Caco-2 (cell line): ENCODE measurements around the gene FAM186B. TPM values are rescaled to one million over a fixed set of nuclear protein-coding genes. Genes with fewer than 3 reads are reported as not detected.
A peak's percentile ranks its signal among the peaks of the same experiment; 100 is the strongest.

Experiments used
- BruUV-seq: library from RNA; stranded (reverse); fragments of 400-500 nt; replicated peaks from 2 replicates; lab custom pipeline; 2021; lab: Mats Ljungman, UMichigan
- CTCF ChIA-PET: fragments of 300-600 bp; sonication (Branson Sonifier 250); formaldehyde crosslinking; loops from one replicate; lab custom pipeline; 2022; ENCODE audit warnings: antibody characterized with exemption; lab: Charles Lee
- POLR2A ChIA-PET: fragments of 300-600 bp; sonication (Branson Sonifier 250); formaldehyde crosslinking; loops from one replicate; lab custom pipeline; 2022; ENCODE audit warnings: antibody characterized with exemption; lab: Charles Lee
- DNase-seq, 2 experiments: peaks; one replicate each; pipeline versions ENCODE4 v3.0.0 to v3.0.0-alpha.2; 2020 to 2022
- H3K27me3 ChIP-seq: replicated peaks from 2 replicates; pipeline ENCODE4 v1.6.0; 2011; ENCODE audit warnings: low read length; ENCODE audit not compliant: control insufficient read depth, insufficient read depth
- H3K36me3 ChIP-seq: 2 replicates; pipeline ENCODE4 v1.5.1; 2011; ENCODE audit warnings: low read length; ENCODE audit not compliant: control insufficient read depth, insufficient read depth
- H3K4me1 ChIP-seq: fragments of 250-450 bp; sonication (Bioruptor Pico); 2 replicates; pipeline ENCODE4 v1.5.1; 2020; ENCODE audit warnings: mild to moderate bottlenecking
- H3K4me3 ChIP-seq: 2 replicates; pipeline ENCODE4 v1.5.1; 2011; ENCODE audit warnings: low read depth, mild to moderate bottlenecking, control low read depth, low read length
- H3K9me3 ChIP-seq: fragments of 250-450 bp; sonication (Bioruptor Pico); 2 replicates; pipeline ENCODE4 v1.5.1; 2020; ENCODE audit warnings: mild to moderate bottlenecking, moderate library complexity
- H3K27ac Mint-ChIP-seq: one replicate; pipeline ENCODE4 v1.8.0; 2022; ENCODE audit warnings: mixed read lengths; ENCODE audit not compliant: unreplicated experiment
- H3K27me3 Mint-ChIP-seq: one replicate; pipeline ENCODE4 v1.8.0; 2022; ENCODE audit warnings: mixed read lengths; ENCODE audit not compliant: insufficient read depth, unreplicated experiment
- H3K36me3 Mint-ChIP-seq: one replicate; pipeline ENCODE4 v1.8.0; 2022; ENCODE audit warnings: mild to moderate bottlenecking, mixed read lengths; ENCODE audit not compliant: insufficient read depth, unreplicated experiment
- H3K4me1 Mint-ChIP-seq: one replicate; pipeline ENCODE4 v1.8.0; 2022; ENCODE audit warnings: low read depth, mixed read lengths; ENCODE audit not compliant: unreplicated experiment
- H3K4me3 Mint-ChIP-seq: one replicate; pipeline ENCODE4 v1.8.0; 2022; ENCODE audit warnings: mild to moderate bottlenecking, moderate library complexity, mixed read lengths; ENCODE audit not compliant: unreplicated experiment
- H3K9me3 Mint-ChIP-seq: one replicate; pipeline ENCODE4 v1.8.0; 2022; ENCODE audit warnings: mixed read lengths; ENCODE audit not compliant: unreplicated experiment
- intact Hi-C: fragments of 100-400 bp; cut with micrococcal nuclease; formaldehyde crosslinking; loops from one replicate; pipeline ENCODE4 v1.10.0; 2022; ENCODE audit not compliant: unreplicated experiment
- total RNA-seq: library from RNA; stranded (reverse); gene quantifications from 2 replicates; pipeline ENCODE4 v1.2.3, GENCODE V29; 2022
- TF ChIP-seq, protein P1 (sequence below), 2 experiments: fragments of 200-600 bp in 1 of 2; IDR thresholded peaks; 1 replicate in 1 of 2; 2 replicates in 1 of 2; pipeline versions ENCODE4 v1.5.1 to v1.8.0; 2011 to 2022; ENCODE audit warnings: antibody characterized with exemption in 1 of 2, control low read depth in 1 of 2, inconsistent platforms in 1 of 2, low read depth in 1 of 2, low read length in 1 of 2, mild to moderate bottlenecking in 1 of 2, moderate library complexity in 1 of 2; ENCODE audit not compliant: insufficient read depth in 1 of 2, severe bottlenecking in 1 of 2, unreplicated experiment in 1 of 2

Gene FAM186B
- total RNA-seq, 1 experiment from 2014 or later, result 2.2 TPM

DNA sequence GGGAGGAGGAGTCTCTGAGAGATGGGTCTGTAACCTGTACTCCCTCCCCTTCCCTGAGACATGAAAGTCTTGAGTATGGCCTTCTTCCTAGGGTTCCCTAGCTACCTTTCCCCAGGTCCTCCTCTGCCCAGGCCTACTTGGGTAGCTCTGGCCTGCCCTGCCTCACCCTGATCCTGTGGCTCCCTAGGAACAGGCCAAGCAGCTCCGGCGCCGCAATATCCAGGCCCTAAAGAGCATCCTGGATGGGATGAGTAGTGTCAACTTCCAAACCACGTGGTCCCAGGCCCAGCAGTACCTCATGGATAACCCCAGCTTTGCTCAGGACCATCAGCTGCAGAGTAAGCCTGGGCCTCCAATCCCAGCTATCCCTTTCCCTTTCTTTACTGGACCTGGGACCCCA lies 30.2 kb upstream of the FAM186B start:
- POLR2A ChIA-PET, result interaction anchor here (0.5 kb wide), 1 partner anchor 449 kb away, joined by 4 read pairs; the partner anchor contains the start of gene SMARCD1
- no peaks in the 10 kb centered on the region for H3K9me3 Mint-ChIP-seq
- no peaks in the 10 kb centered on the region for H3K9me3 ChIP-seq
- H3K4me3 ChIP-seq, result no peak overlapping the region
- H3K36me3 ChIP-seq, result peaks cover 1% of the 10 kb centered on the region; the same call in 1 of the 2 replicates
- no peak overlapping the region for H3K27ac Mint-ChIP-seq
- intact Hi-C loops, result loop anchor here (2.0 kb wide), 1 partner anchor 71 kb away; the partner anchor contains the start of gene FMNL3
- no peak overlapping the region for H3K4me3 Mint-ChIP-seq
- TF ChIP-seq, protein P1, sequence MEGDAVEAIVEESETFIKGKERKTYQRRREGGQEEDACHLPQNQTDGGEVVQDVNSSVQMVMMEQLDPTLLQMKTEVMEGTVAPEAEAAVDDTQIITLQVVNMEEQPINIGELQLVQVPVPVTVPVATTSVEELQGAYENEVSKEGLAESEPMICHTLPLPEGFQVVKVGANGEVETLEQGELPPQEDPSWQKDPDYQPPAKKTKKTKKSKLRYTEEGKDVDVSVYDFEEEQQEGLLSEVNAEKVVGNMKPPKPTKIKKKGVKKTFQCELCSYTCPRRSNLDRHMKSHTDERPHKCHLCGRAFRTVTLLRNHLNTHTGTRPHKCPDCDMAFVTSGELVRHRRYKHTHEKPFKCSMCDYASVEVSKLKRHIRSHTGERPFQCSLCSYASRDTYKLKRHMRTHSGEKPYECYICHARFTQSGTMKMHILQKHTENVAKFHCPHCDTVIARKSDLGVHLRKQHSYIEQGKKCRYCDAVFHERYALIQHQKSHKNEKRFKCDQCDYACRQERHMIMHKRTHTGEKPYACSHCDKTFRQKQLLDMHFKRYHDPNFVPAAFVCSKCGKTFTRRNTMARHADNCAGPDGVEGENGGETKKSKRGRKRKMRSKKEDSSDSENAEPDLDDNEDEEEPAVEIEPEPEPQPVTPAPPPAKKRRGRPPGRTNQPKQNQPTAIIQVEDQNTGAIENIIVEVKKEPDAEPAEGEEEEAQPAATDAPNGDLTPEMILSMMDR (IDR thresholded peaks at IDR 0.05; ENCODE audit: insufficient read depth in 1 of 2, low read depth in 1 of 2, low read length in 1 of 2, severe bottlenecking in 1 of 2, unreplicated experiment in 1 of 2), result no peak
- no TSS peak for BruUV-seq
- no peaks in the 10 kb centered on the region for H3K27me3 Mint-ChIP-seq
- H3K4me1 ChIP-seq, result no peaks in the 10 kb centered on the region
- no peaks in the 10 kb centered on the region for H3K27me3 ChIP-seq
- H3K4me1 Mint-ChIP-seq, result peaks cover 7% of the 10 kb centered on the region
- CTCF ChIA-PET, result interaction anchor here (0.6 to 1.4 kb wide), 3 partner anchors 13 to 435 kb away, joined by 3 to 4 read pairs (median 3); partner anchors contain the start of genes PRPF40B and TMBIM6
- H3K36me3 Mint-ChIP-seq, result peaks cover 16% of the 10 kb centered on the region
- DNase-seq, result no peak

DNA sequence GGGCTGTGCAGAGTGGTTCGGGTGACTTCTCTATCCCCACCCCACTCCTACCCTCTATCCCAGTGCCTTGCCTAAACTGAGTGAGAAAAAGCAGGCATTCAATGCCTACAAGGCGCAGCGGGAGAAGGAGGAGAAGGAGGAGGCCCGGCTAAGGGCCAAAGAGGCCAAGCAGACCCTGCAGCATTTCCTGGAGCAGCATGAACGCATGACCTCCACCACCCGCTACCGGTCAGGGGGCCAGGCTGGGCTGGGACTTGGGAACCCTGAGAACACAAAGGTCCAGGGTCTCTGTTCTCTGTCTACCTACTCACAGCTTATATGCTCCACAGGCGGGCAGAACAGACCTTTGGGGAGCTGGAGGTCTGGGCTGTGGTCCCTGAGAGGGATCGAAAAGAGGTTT lies 29.6 kb upstream of the FAM186B start:
- H3K4me1 Mint-ChIP-seq, result peaks cover 7% of the 10 kb centered on the region
- peaks cover 1% of the 10 kb centered on the region; the same call in 1 of the 2 replicates for H3K36me3 ChIP-seq
- H3K9me3 Mint-ChIP-seq, result no peaks in the 10 kb centered on the region
- no peaks in the 10 kb centered on the region for H3K9me3 ChIP-seq
- TF ChIP-seq, protein P1 (IDR thresholded peaks at IDR 0.05; ENCODE audit: insufficient read depth in 1 of 2, low read depth in 1 of 2, low read length in 1 of 2, severe bottlenecking in 1 of 2, unreplicated experiment in 1 of 2), result no peak
- H3K27ac Mint-ChIP-seq, result no peak overlapping the region
- H3K4me1 ChIP-seq, result no peaks in the 10 kb centered on the region
- CTCF ChIA-PET, result interaction anchor here (0.6 to 1.4 kb wide), 2 partner anchors 106 to 436 kb away, joined by 3 to 4 read pairs; partner anchors contain the start of gene TMBIM6
- intact Hi-C loops, result no loop called here
- H3K4me3 Mint-ChIP-seq, result no peak overlapping the region
- no TSS peak for BruUV-seq
- peaks cover 16% of the 10 kb centered on the region for H3K36me3 Mint-ChIP-seq
- no peaks in the 10 kb centered on the region for H3K27me3 ChIP-seq
- H3K4me3 ChIP-seq, result no peak overlapping the region
- DNase-seq, result no peak
- POLR2A ChIA-PET, result interaction anchor here (0.5 kb wide), 1 partner anchor 450 kb away, joined by 4 read pairs; the partner anchor contains the start of gene SMARCD1
- H3K27me3 Mint-ChIP-seq, result no peaks in the 10 kb centered on the region

DNA sequence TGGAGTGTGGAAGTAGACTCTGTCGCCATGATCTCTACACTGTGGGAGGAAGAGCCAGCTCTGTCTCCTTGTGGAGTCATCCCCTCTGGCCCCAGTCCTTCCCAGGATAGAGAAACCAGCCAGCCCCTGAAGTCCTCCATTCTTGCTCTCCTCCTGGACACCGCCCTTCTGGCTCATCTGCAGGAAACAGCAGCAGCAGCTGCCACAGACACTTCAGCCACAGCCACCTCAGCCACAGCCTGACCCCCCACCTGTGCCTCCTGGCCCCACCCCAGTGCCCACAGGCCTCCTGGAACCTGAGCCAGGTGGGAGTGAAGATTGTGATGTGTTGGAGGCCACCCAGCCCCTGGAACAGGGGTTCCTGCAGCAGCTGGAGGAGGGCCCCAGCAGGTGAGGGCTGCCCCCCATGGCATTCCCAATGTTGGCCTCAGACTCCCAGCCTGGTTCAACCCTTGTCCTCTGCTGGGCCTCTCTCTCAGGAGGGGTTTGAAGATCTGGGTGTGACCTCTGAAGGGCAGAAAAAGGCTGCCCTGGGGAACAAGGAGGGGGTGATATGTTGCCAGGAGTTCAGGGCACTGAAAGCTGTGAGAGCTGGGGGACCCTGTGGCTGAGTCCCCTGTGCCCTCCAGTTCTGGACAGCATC lies 28.4 kb upstream of the FAM186B start:
- ChIA-PET POLR2A (no interaction called here), CTCF (interaction anchor here (0.9 kb wide), 1 partner anchor 302 kb away, joined by 3 read pairs; no protein-coding TSS in a partner anchor)
- Mint-ChIP-seq H3K36me3 (peaks cover 16% of the 10 kb centered on the region), H3K4me3 (no peak overlapping the region), H3K27me3 (no peaks in the 10 kb centered on the region), H3K27ac (no peak overlapping the region), H3K9me3 (no peaks in the 10 kb centered on the region), H3K4me1 (peaks cover 7% of the 10 kb centered on the region)
- peak in 1 of 2 experiments; percentile 22 for DNase-seq
- H3K4me3 ChIP-seq, result no peak overlapping the region
- no peaks in the 10 kb centered on the region for H3K4me1 ChIP-seq
- TF ChIP-seq, protein P1 (IDR thresholded peaks at IDR 0.05; ENCODE audit: insufficient read depth in 1 of 2, low read depth in 1 of 2, low read length in 1 of 2, severe bottlenecking in 1 of 2, unreplicated experiment in 1 of 2), result no peak
- no peaks in the 10 kb centered on the region for H3K27me3 ChIP-seq
- no peaks in the 10 kb centered on the region for H3K9me3 ChIP-seq
- BruUV-seq, result no TSS peak
- intact Hi-C loops, result no loop called here
- H3K36me3 ChIP-seq, result peaks cover 1% of the 10 kb centered on the region; the same call in 1 of the 2 replicates
